ENCODE measurements around the gene LNPK.
"Not testable (repeated sequence)": the region's sequence is repeated elsewhere in the genome, so short reads cannot be mapped to it uniquely, and the experiment has no call there.

LNPK gene

GRCh38 chr2:175904035-175904434 is 98.0 kb downstream of the LNPK start:
- TF ChIP-seq EZH2phosphoT487 (conservative IDR thresholded peaks at IDR 0.05; ENCODE audit: low read length) (no peak), CTCF (IDR thresholded peaks at IDR 0.05; ENCODE audit: insufficient read depth, low read length, poor library complexity, severe bottlenecking) (no peak)
- Histone ChIP-seq H3K4me2 (ENCODE audit: low read depth, low read length, poor library complexity, severe bottlenecking) (no peak overlapping the region), H3K79me2 (ENCODE audit: insufficient read depth, low read length) (no peaks in the 10 kb centered on the region), H2AFZ (ENCODE audit: low read depth, low read length, severe bottlenecking) (no peak overlapping the region), H3K9me2 (replicated peaks; ENCODE audit: insufficient read depth, low read length) (no peaks in the 10 kb centered on the region), H3K27me3 (ENCODE audit: low read length) (no peaks in the 10 kb centered on the region), H3K27ac (ENCODE audit: low read depth, low read length) (no peak overlapping the region), H4K20me1 (ENCODE audit: low read depth, low read length) (no peaks in the 10 kb centered on the region), H3K36me3 (ENCODE audit: low read length) (no peaks in the 10 kb centered on the region), H3F3A (ENCODE audit: insufficient read depth) (no peaks in the 10 kb centered on the region), H3K4me3 (ENCODE audit: insufficient read depth, low read length, poor library complexity, severe bottlenecking) (no peak overlapping the region), H3K9ac (ENCODE audit: low read length) (no peak overlapping the region), H3K9me3 (ENCODE audit: insufficient read depth, low read length) (no peaks in the 10 kb centered on the region)

GRCh38 chr2:175903384-175903936 is 98.6 kb downstream of the LNPK start:
- H3K27ac ChIP-seq (ENCODE audit: low read depth, low read length): no peak overlapping the region
- no peaks in the 10 kb centered on the region for H4K20me1 ChIP-seq (ENCODE audit: low read depth, low read length)
- H3F3A ChIP-seq (ENCODE audit: insufficient read depth): no peaks in the 10 kb centered on the region
- no peaks in the 10 kb centered on the region for H3K79me2 ChIP-seq (ENCODE audit: insufficient read depth, low read length)
- no peaks in the 10 kb centered on the region for H3K9me2 ChIP-seq (replicated peaks; ENCODE audit: insufficient read depth, low read length)
- H3K36me3 ChIP-seq (ENCODE audit: low read length): no peaks in the 10 kb centered on the region
- H3K27me3 ChIP-seq (ENCODE audit: low read length): no peaks in the 10 kb centered on the region
- H3K9ac ChIP-seq (ENCODE audit: low read length): no peak overlapping the region
- no peak overlapping the region for H3K4me3 ChIP-seq (ENCODE audit: insufficient read depth, low read length, poor library complexity, severe bottlenecking)
- H3K4me2 ChIP-seq (ENCODE audit: low read depth, low read length, poor library complexity, severe bottlenecking): no peak overlapping the region
- TF ChIP-seq CTCF (IDR thresholded peaks at IDR 0.05; ENCODE audit: insufficient read depth, low read length, poor library complexity, severe bottlenecking): no peak
- no peak for TF ChIP-seq EZH2phosphoT487 (conservative IDR thresholded peaks at IDR 0.05; ENCODE audit: low read length)
- H3K9me3 ChIP-seq (ENCODE audit: insufficient read depth, low read length): no peaks in the 10 kb centered on the region
- no peak overlapping the region for H2AFZ ChIP-seq (ENCODE audit: low read depth, low read length, severe bottlenecking)

GRCh38 chr2:175895957-175896356 is 106.1 kb downstream of the LNPK start:
- not testable (repeated sequence) for H3K4me3 ChIP-seq (ENCODE audit: insufficient read depth, low read length, poor library complexity, severe bottlenecking); H3K27me3 ChIP-seq (ENCODE audit: low read length); H3K4me2 ChIP-seq (ENCODE audit: low read depth, low read length, poor library complexity, severe bottlenecking); H3K79me2 ChIP-seq (ENCODE audit: insufficient read depth, low read length); H2AFZ ChIP-seq (ENCODE audit: low read depth, low read length, severe bottlenecking); H3K27ac ChIP-seq (ENCODE audit: low read depth, low read length); H3K9ac ChIP-seq (ENCODE audit: low read length); H4K20me1 ChIP-seq (ENCODE audit: low read depth, low read length); H3K9me2 ChIP-seq (replicated peaks; ENCODE audit: insufficient read depth, low read length); H3K36me3 ChIP-seq (ENCODE audit: low read length); H3K9me3 ChIP-seq (ENCODE audit: insufficient read depth, low read length); H3F3A ChIP-seq (ENCODE audit: insufficient read depth)

GRCh38 chr2:175892046-175892445 is 110.0 kb downstream of the LNPK start:
- Histone ChIP-seq H3K27ac (ENCODE audit: low read depth, low read length) (no peak overlapping the region), H3K4me2 (ENCODE audit: low read depth, low read length, poor library complexity, severe bottlenecking) (no peak overlapping the region), H3K4me3 (ENCODE audit: insufficient read depth, low read length, poor library complexity, severe bottlenecking) (no peak overlapping the region), H2AFZ (ENCODE audit: low read depth, low read length, severe bottlenecking) (no peak overlapping the region), H3K27me3 (ENCODE audit: low read length) (no peaks in the 10 kb centered on the region), H3K9me3 (ENCODE audit: insufficient read depth, low read length) (no peaks in the 10 kb centered on the region), H3K9ac (ENCODE audit: low read length) (no peak overlapping the region), H3K9me2 (replicated peaks; ENCODE audit: insufficient read depth, low read length) (no peaks in the 10 kb centered on the region), H3F3A (ENCODE audit: insufficient read depth) (no peaks in the 10 kb centered on the region), H4K20me1 (ENCODE audit: low read depth, low read length) (no peaks in the 10 kb centered on the region), H3K79me2 (ENCODE audit: insufficient read depth, low read length) (no peaks in the 10 kb centered on the region), H3K36me3 (ENCODE audit: low read length) (no peaks in the 10 kb centered on the region)
- no peak for TF ChIP-seq EZH2phosphoT487 (conservative IDR thresholded peaks at IDR 0.05; ENCODE audit: low read length)
- no peak for TF ChIP-seq CTCF (IDR thresholded peaks at IDR 0.05; ENCODE audit: insufficient read depth, low read length, poor library complexity, severe bottlenecking)
